Activated CD8-positive, alpha-beta memory T cell treated with anti-CD3 and anti-CD28 coated beads, Interleukin-2, amount 10 ng/mL, durations not matched to agents 7 days and 5 days (primary cell): ENCODE data around the gene FAM149B1. TPM values are rescaled to one million over a fixed set of nuclear protein-coding genes. Genes with fewer than 3 reads are reported as not detected.
"Not testable (repeated sequence)": the region's sequence is repeated elsewhere in the genome, so short reads cannot be mapped to it uniquely, and the experiment has no call there.

Source experiments
- ATAC-seq: fragments of 150-1000 bp; cut with Tn5 transposase; one replicate; pipeline ENCODE4 v1.10.0; 2021; ENCODE audit warnings: moderate library complexity
- CTCF ChIA-PET: fragments of 350-600 bp; sonication (Branson Sonifier 250); formaldehyde crosslinking; loops from one replicate; lab custom pipeline; 2021; ENCODE audit warnings: antibody characterized with exemption; lab: Charles Lee
- DNase-seq: peaks from one replicate; pipeline ENCODE4 v3.0.0-alpha.2; 2020
- H3K27ac Mint-ChIP-seq: one replicate; pipeline ENCODE4 v1.8.0; 2021; ENCODE audit warnings: mild to moderate bottlenecking, mixed read lengths
- H3K27me3 Mint-ChIP-seq: one replicate; pipeline ENCODE4 v1.8.0; 2021; ENCODE audit warnings: mixed read lengths
- H3K36me3 Mint-ChIP-seq: one replicate; pipeline ENCODE4 v1.8.0; 2021; ENCODE audit warnings: mild to moderate bottlenecking, mixed read lengths
- H3K4me1 Mint-ChIP-seq: one replicate; pipeline ENCODE4 v1.8.0; 2021; ENCODE audit warnings: mixed read lengths
- H3K4me3 Mint-ChIP-seq: one replicate; pipeline ENCODE4 v1.8.0; 2021; ENCODE audit warnings: mild to moderate bottlenecking, moderate library complexity, mixed read lengths
- H3K9me3 Mint-ChIP-seq: one replicate; pipeline ENCODE4 v1.8.0; 2022; ENCODE audit warnings: low read depth, mixed read lengths
- total RNA-seq, 2 experiments: library from RNA; stranded (reverse); gene quantifications; one replicate each; pipeline ENCODE4 v1.2.3, GENCODE V29; 2021

Gene FAM149B1
- 10 to 100 TPM; 13.4 to 14.7 TPM for total RNA-seq

- H3K27me3 Mint-ChIP-seq: no peaks in the 10 kb centered on the region
- peak within 1 kb of the TSS; percentile 99 for H3K4me3 Mint-ChIP-seq
- CTCF ChIA-PET: interaction anchor here (0.7 to 3.4 kb wide), 5 partner anchors 9 to 476 kb away, joined by 3 to 23 read pairs (median 4); no protein-coding TSS in a partner anchor
- peak; percentile 95 for DNase-seq
- H3K36me3 Mint-ChIP-seq: peaks cover 19% of the 10 kb centered on the region
- no peaks in the 10 kb centered on the region for H3K9me3 Mint-ChIP-seq
- peak; percentile 96 for ATAC-seq
- peaks cover 37% of the 10 kb centered on the region for H3K4me1 Mint-ChIP-seq
- H3K27ac Mint-ChIP-seq: peak within 1 kb of the TSS; percentile 100
These were observed at the start of gene FAM149B1, which contains the start of gene ECD for GRCh38 chr10:73167783-73168464. FAM149B1 (plus strand) TSS chr10:73168119; CDS start chr10:73168340, 221 bp downstream. ECD (minus strand) TSS chr10:73168008; CDS start chr10:73163937, 4,071 bp downstream.

GRCh38 chr10:73119457-73119856 lies 48.5 kb upstream of the FAM149B1 start:
- ATAC-seq: no peak
- H3K27ac Mint-ChIP-seq: peak overlapping the region; percentile 3
- H3K36me3 Mint-ChIP-seq: peaks cover 11% of the 10 kb centered on the region
- no peak for DNase-seq
- peaks cover 2% of the 10 kb centered on the region for H3K4me1 Mint-ChIP-seq
- CTCF ChIA-PET: interaction anchor here (1.2 to 1.3 kb wide), 2 partner anchors 24 to 40 kb away, joined by 3 to 4 read pairs; no protein-coding TSS in a partner anchor
- no peaks in the 10 kb centered on the region for H3K9me3 Mint-ChIP-seq
- H3K4me3 Mint-ChIP-seq: no peak overlapping the region
- H3K27me3 Mint-ChIP-seq: no peaks in the 10 kb centered on the region

GRCh38 chr10:73119952-73120351 lies 48.0 kb upstream of the FAM149B1 start:
- ATAC-seq (no peak), DNase-seq (no peak)
- Mint-ChIP-seq H3K36me3 (peaks cover 11% of the 10 kb centered on the region), H3K27ac (peak overlapping the region; percentile 3), H3K4me1 (peaks cover 2% of the 10 kb centered on the region), H3K27me3 (no peaks in the 10 kb centered on the region), H3K4me3 (no peak overlapping the region), H3K9me3 (no peaks in the 10 kb centered on the region)
- CTCF ChIA-PET: interaction anchor here (1.2 to 1.3 kb wide), 2 partner anchors 24 to 39 kb away, joined by 3 to 4 read pairs; no protein-coding TSS in a partner anchor

- no peaks in the 10 kb centered on the region for H3K27me3 Mint-ChIP-seq
- no peak overlapping the region for H3K27ac Mint-ChIP-seq
- H3K4me3 Mint-ChIP-seq: no peak overlapping the region
- no peaks in the 10 kb centered on the region for H3K4me1 Mint-ChIP-seq
- H3K9me3 Mint-ChIP-seq: no peaks in the 10 kb centered on the region
- CTCF ChIA-PET: no interaction called here
- H3K36me3 Mint-ChIP-seq: peaks cover 14% of the 10 kb centered on the region
- ATAC-seq: no peak
- DNase-seq: no peak
These were observed 41.6 kb upstream of the FAM149B1 start for GRCh38 chr10:73126343-73126742.

- ATAC-seq (no peak), DNase-seq (no peak)
- Mint-ChIP-seq H3K27ac (no peak overlapping the region), H3K27me3 (no peaks in the 10 kb centered on the region), H3K4me3 (no peak overlapping the region), H3K4me1 (peaks cover 1% of the 10 kb centered on the region), H3K9me3 (no peaks in the 10 kb centered on the region), H3K36me3 (peaks cover 40% of the 10 kb centered on the region)
- CTCF ChIA-PET: no interaction called here
These were observed 36.6 kb upstream of the FAM149B1 start for GRCh38 chr10:73131301-73131700.

GRCh38 chr10:73131913-73132686 lies 35.8 kb upstream of the FAM149B1 start:
- CTCF ChIA-PET: interaction anchor here (1.4 kb wide), 1 partner anchor 27 kb away, joined by 6 read pairs; no protein-coding TSS in a partner anchor
- no peaks in the 10 kb centered on the region for H3K9me3 Mint-ChIP-seq

GRCh38 chr10:73134727-73135126 lies 33.2 kb upstream of the FAM149B1 start:
- Mint-ChIP-seq H3K4me3 (no peak overlapping the region), H3K4me1 (peaks cover 6% of the 10 kb centered on the region), H3K27me3 (no peaks in the 10 kb centered on the region), H3K9me3 (no peaks in the 10 kb centered on the region), H3K36me3 (peaks cover 54% of the 10 kb centered on the region), H3K27ac (no peak overlapping the region)
- ATAC-seq (no peak), DNase-seq (no peak)
- CTCF ChIA-PET: interaction anchor here (1.0 kb wide), 1 partner anchor 10 kb away, joined by 3 read pairs; no protein-coding TSS in a partner anchor

More at GRCh38 chr10:73131913-73132686, 35.8 kb upstream of the FAM149B1 start:
- ATAC-seq: no peak
- Mint-ChIP-seq H3K4me1 (peaks cover 3% of the 10 kb centered on the region), H3K36me3 (peaks cover 45% of the 10 kb centered on the region), H3K4me3 (no peak overlapping the region), H3K27me3 (no peaks in the 10 kb centered on the region), H3K27ac (no peak overlapping the region)
- no peak for DNase-seq

- no peak overlapping the region for H3K27ac Mint-ChIP-seq
- peaks cover 53% of the 10 kb centered on the region for H3K36me3 Mint-ChIP-seq
- CTCF ChIA-PET: interaction anchor here (0.6 to 1.3 kb wide), 3 partner anchors 22 to 53 kb away, joined by 3 to 5 read pairs (median 3); no protein-coding TSS in a partner anchor
- DNase-seq: no peak
- H3K9me3 Mint-ChIP-seq: no peaks in the 10 kb centered on the region
- no peak for ATAC-seq
- peaks cover 6% of the 10 kb centered on the region for H3K4me1 Mint-ChIP-seq
- H3K4me3 Mint-ChIP-seq: no peak overlapping the region
- no peaks in the 10 kb centered on the region for H3K27me3 Mint-ChIP-seq
These were observed 31.3 kb upstream of the FAM149B1 start for GRCh38 chr10:73136627-73137026.

GRCh38 chr10:73139251-73139650 lies 28.7 kb upstream of the FAM149B1 start:
- H3K27ac Mint-ChIP-seq: no peak overlapping the region
- no peak overlapping the region for H3K4me3 Mint-ChIP-seq
- CTCF ChIA-PET: interaction anchor here (0.7 to 1.0 kb wide), 2 partner anchors 43 to 422 kb away, joined by 3 read pairs; partner anchors contain the start of gene P4HA1
- DNase-seq (no peak), ATAC-seq (no peak)
- no peaks in the 10 kb centered on the region for H3K9me3 Mint-ChIP-seq
- peaks cover 6% of the 10 kb centered on the region for H3K4me1 Mint-ChIP-seq
- peaks cover 52% of the 10 kb centered on the region for H3K36me3 Mint-ChIP-seq
- H3K27me3 Mint-ChIP-seq: no peaks in the 10 kb centered on the region

- Mint-ChIP-seq H3K27ac (no peak overlapping the region), H3K9me3 (no peaks in the 10 kb centered on the region), H3K36me3 (peaks cover 42% of the 10 kb centered on the region), H3K27me3 (no peaks in the 10 kb centered on the region), H3K4me3 (no peak overlapping the region), H3K4me1 (peaks cover 4% of the 10 kb centered on the region)
- ATAC-seq (no peak), DNase-seq (no peak)
- CTCF ChIA-PET: interaction anchor here (1.1 kb wide), 1 partner anchor 18 kb away, joined by 3 read pairs; no protein-coding TSS in a partner anchor
These were observed 26.3 kb upstream of the FAM149B1 start for GRCh38 chr10:73141603-73142002.

GRCh38 chr10:73150633-73151413 lies 17.1 kb upstream of the FAM149B1 start:
- H3K9me3 Mint-ChIP-seq, DNase-seq, ATAC-seq, CTCF ChIA-PET, H3K27me3 Mint-ChIP-seq, H3K27ac Mint-ChIP-seq, H3K4me3 Mint-ChIP-seq, H3K4me1 Mint-ChIP-seq: not testable (repeated sequence)
- H3K36me3 Mint-ChIP-seq: peaks cover 45% of the 10 kb centered on the region

GRCh38 chr10:73152009-73152408 lies 15.9 kb upstream of the FAM149B1 start:
- Mint-ChIP-seq H3K9me3 (no peaks in the 10 kb centered on the region), H3K36me3 (peaks cover 50% of the 10 kb centered on the region), H3K27ac (no peak overlapping the region), H3K4me3 (no peak overlapping the region), H3K4me1 (no peaks in the 10 kb centered on the region), H3K27me3 (no peaks in the 10 kb centered on the region)
- ATAC-seq (no peak), DNase-seq (no peak)
- CTCF ChIA-PET: no interaction called here
